ENCODE data around the gene APRT.

DNA sequence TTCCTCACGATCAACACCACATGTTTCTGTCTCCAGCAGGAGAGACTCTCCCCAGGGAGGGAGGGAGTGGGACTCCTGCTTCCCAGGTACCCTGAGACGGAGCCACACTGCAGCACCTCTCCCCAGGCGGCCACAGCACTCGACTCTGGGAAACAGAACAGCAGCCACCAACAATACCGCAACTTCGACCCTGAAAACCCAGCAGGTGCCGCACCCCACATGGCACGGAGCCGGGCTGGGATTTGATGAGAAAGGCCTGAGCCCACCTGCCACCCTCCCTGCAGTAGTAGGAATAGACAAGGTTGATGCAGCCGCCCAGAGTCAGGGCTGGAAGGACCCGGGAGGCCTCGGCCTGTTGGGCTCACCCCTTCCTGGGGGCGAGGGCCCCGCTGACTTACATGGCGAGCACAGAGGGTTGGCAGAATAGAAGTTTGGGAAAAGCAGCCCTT is 30.6 kb upstream of the APRT start:
- TF ChIP-seq POLR2A (IDR thresholded peaks at IDR 0.05; ENCODE audit: low read depth, low read length), result no peak
- no peak for TF ChIP-seq SPI1 (IDR thresholded peaks at IDR 0.05; ENCODE audit: low read depth, low read length)
- TF ChIP-seq POLR2AphosphoS5 (IDR thresholded peaks at IDR 0.05; ENCODE audit: low read depth, low read length), result no peak
- TF ChIP-seq TAF1 (IDR thresholded peaks at IDR 0.05; ENCODE audit: low read depth, low read length), result no peak
- no peak for TF ChIP-seq PAX5 (IDR thresholded peaks at IDR 0.05; ENCODE audit: insufficient read depth, low read length, severe bottlenecking)
